ENCODE measurements around the gene PSME2.

The PSME2 gene

DNA sequence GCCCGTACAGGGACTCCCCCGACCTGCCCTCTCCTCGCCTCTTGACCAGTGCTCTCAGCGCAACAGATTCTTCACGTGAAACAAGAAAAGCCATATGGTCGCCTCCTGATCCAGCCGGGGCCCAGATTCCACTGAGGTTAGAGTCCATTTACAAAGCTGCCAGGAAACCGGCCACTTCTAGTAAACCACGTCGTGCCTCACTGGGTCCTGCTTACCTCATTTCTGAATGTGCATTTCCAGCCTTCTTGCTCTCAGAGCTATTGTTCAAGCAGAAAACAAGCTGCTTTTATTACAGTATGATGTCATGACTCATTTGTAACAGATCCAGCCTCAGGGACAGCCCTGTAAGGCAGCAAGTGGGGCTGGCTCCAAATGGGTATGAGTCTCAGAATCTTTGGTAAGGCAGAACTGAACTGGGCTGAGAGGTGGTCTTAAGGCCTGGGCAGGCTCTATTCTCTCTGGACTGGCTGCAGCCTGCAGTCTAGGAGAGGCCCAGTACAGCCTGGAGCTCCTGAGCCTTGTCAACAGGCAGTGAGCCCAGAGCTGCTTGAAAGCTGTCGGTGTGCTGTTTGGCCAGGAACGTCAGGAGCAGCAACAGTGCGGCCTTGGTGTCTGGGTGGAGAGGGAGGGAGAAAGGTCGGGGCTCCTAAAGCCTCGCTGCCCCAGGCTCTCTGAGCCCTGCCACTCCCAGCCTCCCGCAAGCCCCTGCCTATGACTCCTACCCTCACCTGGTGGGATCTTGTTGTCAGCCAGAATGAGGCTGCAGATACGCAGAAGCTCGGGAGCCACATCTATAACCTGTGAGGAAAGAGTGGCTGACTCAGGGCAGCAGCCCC, 33.8 kb upstream of the PSME2 start:
- in situ Hi-C loops (cut with MboI; ENCODE audit: low sequenced_read_pairs), result no loop called here

DNA sequence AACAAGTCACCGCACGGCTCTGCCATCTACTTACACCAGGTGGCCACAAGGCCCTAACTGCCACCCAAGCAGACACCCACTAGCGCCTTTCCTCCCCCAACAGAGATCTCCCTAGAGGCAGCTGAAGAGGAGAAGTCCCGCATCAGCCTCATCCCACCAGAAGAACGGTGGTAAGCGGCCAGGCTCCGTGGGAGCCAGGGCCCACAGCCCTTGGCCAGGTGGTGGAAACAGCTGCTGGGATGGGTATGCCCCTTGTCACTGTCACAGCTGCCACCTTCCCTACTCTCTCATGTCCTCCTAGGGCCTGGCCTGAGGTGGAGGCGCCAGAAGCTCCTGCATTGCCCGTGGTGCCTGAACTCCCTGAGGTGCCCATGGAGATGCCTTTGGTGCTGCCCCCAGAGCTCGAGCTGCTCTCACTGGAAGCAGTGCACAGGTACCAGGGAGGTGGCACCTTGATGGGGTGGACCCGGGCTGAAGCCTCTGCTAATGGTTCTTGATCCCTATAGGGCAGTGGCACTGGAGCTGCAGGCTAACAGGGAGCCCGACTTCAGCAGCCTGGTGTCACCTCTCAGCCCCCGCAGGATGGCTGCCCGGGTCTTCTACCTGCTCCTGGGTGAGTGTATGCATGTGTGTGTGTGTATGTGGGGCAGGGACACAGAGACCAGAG, 33.0 kb upstream of the PSME2 start:
- in situ Hi-C loops (cut with MboI; ENCODE audit: low sequenced_read_pairs), result no loop called here

DNA sequence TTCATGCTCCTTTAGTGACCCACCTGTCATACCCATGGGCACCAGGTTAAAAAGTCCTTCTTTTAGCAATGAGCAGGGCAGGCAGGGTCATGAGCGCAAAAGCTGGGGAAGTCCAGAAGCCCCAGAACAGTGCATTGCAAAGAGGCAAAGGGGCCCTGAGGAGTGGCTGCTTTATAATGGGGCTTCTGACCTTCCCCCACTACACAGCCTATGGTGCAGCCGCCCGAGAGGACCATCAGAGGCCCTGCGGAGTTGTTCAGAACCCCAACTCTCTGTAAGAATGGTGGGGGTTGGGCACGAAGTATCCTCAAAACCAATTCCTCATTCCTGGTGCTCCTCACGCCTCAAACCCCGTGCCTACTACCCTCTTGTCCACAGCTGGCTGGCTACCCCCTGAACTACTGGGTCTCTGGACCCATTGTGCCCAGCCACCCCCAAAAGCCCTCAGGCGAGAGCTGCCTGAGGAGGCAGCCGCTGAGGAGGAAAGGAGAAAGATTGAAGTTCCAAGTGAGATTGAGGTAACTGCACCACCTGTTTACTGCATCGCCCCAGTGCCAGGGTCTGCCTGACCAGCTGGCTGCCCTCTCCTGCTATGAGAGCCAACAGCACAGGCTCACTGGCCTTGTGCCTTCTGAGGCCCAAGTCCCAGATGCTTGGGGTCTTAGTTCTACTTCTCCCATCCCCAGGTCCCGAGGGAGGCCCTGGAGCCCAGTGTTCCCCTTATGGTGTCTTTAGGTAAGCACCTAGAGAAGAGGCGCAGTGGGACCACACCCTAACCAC, 32.2 kb upstream of the PSME2 start:
- in situ Hi-C loops (cut with MboI; ENCODE audit: low sequenced_read_pairs), result no loop called here

DNA sequence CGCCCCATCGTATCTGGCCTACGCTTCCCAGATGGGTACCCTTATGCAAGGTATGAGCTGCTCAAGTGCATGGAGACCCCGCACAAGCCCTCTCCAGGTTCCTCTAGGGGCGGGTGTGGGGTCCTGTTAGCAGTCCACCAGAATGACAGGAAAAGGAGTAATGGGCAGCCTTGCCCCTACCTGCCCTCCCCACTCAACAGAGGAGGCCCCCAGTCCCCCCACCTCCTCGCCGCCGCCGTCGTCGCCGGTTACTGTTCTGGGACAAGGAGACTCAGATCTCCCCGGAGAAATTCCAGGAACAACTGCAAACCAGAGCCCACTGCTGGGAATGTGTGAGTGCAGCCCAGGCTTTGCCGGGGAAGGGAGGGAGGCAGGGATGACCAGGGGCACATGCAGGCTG, 31.5 kb upstream of the PSME2 start:
- in situ Hi-C loops (cut with MboI; ENCODE audit: low sequenced_read_pairs), result no loop called here

DNA sequence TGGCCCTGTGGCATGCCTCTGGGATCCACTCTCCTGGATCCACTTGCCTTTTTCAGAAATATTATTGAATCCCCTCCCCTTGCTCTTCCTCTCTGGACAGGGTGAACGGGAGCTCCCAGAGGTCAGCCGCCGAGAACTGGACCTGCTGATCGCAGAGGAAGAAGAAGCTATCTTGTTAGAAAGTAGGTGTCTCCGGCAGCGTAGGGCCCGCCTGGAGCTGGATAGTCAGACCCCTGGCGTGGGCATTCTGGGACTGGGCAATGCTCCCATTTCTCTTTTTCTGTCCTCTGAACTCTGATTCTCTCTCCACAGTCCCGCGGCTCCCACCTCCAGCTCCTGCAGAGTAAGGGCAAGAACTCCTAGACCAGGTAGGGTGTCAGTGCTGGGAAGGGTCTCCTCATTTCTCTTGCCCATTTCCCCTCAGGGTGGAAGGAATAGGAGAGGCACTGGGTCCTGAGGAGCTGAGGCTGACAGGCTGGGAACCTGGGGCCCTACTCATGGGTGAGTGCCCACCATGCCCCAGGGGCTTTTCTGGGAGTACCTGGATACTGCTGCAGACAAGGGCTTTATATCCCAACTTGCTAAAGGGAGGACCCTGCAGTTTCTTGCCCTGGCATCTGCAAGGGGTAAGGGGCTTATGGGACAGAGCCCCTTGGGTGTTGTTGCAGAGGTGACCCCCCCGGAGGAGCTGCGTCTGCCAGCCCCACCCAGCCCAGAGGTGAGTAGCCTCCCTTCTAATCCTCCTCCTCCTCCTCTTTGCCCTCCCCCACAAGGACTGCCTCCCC, 30.8 kb upstream of the PSME2 start:
- in situ Hi-C loops (cut with MboI; ENCODE audit: low sequenced_read_pairs), result no loop called here

DNA sequence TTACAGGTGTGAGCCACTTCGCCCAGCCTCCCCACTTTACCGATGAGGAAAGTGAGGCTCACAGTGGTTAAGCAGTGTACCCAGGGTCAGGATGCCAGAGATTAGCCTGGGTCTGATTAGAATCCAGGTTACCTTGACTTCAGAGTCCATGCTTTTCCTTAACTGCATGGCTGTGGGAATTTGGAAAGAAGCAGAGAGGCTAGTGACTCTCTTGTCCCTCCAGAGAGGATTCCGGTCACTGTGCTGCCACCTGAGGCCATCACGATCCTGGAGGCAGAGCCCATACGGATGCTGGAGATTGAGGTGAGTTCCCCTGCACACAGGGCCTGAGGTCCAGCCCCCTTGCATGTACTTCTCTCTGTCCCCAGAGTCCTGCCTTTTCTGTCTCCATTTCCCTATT, 30.2 kb upstream of the PSME2 start:
- in situ Hi-C loops (cut with MboI; ENCODE audit: low sequenced_read_pairs), result no loop called here

DNA sequence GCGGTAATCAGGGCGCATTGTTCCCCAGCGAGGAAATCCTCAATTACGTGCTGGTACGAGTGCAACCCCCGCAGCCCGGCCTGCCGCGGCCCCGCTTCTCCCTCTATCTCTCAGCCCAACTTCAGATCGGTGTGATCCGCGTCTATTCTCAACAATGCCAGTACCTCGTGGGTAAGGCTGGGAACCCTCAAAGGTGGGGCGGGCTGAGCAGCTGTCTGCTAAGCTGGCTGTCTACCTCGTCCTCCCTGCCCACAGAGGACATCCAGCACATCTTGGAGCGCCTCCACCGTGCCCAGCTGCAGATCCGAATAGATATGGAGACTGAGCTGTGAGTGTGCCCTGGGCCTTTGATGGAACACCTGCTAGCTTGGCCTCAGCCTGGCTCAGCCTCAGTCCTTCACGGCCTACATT, 26.5 kb upstream of the PSME2 start:
- in situ Hi-C loops (cut with MboI; ENCODE audit: low sequenced_read_pairs), result no loop called here

DNA sequence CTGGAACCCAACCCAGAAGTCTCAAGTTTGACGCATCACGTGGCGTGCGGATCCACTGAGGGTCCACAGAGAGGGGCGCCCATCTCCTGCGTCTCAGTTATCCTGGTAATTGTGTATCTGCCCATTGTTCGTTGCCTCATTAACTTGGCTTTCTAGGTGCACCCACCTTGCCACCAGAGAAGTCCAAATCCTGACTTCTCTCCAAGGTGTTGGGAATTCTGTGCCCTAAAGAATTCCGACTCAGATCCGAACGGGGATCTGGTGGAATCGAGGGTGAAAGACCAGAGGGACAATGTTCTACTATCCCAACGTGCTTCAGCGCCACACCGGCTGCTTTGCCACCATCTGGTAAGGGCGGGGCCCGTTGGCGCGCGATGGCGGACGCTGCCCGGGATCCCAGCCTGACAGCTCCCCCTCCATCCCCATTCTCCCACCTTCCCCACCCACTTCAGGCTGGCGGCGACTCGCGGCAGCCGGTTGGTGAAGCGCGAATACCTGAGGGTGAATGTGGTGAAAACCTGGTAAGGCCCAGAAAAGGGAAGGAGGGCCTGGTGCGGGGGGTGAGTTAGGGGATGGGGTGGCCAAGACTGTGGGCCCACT, 26.0 kb upstream of the PSME2 start:
- in situ Hi-C loops (cut with MboI; ENCODE audit: low sequenced_read_pairs), result no loop called here

DNA sequence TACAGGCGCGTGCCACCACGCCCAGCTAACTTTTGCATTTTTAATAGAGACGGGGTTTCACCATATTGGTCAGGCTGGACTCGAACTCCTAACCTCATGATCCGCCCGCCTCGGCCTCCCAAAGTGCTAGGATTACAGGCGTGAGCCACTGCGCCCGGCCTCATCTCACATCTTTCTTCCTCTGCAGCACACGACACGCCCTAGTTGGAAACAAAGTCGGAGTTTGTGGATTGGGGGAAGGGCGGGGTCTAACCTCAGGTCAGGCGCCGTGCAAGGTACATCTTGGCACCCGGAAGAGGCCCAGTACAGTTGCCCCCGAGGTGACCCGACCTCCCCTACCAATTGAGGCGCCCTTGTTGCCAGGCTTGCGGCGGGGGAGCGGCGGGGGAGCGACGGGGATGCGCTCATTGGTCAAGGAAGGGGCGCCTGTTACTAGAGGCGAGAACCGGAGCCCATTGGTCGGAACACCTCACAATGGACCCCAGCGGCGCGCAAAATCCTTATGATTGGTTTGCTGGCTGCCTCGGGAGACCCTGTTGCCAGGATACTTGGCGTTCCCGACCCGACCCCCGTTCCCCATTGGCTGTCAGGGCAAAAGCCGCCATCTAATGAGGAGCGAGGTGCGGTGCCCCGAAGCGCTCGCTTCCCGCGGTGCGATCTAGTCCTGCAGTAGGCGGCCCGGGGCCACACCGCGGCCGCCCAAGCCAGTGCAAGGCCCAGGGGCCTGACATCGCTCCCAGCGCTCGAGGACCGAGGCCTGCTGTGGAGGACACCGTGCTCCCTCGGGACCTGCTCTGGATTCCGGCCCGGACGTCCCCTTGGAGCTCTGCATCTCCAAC, 25.2 kb upstream of the PSME2 start, which contains the start of gene REC8:
Gene REC8, plus strand, starts transcription at position 659 of the 839 bp plus-strand sequence. CDS start 473 bp downstream, outside the sequence.
- in situ Hi-C loops (cut with MboI; ENCODE audit: low sequenced_read_pairs), result no loop called here

DNA sequence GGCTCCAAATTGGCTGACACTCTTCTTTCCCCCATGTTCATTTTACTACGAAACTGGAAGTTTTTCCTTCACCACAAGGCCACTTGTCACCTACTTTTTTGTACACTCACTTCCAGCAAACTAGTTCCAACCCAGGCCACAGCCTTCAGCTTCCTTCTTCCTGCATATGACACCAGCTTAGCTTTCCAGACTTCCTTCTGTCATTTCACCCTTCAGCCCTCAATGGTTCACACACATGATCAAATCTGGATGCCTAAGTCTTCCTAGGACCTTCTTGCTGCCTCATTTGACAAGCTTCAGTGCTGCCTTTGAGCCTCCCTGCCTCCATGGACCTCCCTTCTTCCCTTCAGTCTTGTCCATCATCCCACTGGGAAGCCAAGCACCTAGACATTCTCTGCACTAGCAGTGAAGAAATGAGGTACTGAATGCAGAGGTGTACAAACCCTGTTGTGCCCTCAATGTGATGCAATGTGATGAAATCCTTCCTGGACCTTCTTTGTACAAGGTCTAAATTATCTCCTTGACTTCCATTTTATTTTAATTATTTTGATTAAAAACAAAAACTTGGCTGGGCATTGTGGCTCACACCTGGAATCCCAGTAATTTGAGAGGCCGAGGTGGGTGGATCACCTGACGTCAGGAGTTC, 21.2 kb upstream of the PSME2 start:
- in situ Hi-C loops (cut with MboI; ENCODE audit: low sequenced_read_pairs), result no loop called here

DNA sequence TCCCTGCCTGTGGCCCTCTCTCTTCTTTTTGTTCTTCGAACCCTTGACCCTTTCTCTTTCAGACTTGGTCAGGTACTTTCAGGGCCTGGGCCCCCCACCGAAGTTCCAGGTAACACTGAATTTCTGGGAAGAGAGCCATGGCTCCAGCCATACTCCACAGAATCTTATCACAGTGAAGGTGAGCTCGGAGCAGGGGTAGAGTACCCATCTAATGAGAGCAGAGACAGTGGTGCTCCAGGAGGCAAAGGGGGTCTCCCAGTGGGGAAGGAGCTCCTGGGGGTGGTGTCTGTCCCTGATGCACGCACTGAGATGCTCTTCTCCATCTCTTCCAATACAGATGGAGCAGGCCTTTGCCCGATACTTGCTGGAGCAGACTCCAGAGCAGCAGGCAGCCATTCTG, 19.4 kb upstream of the PSME2 start:
- in situ Hi-C loops (cut with MboI; ENCODE audit: low sequenced_read_pairs), result no loop called here

DNA sequence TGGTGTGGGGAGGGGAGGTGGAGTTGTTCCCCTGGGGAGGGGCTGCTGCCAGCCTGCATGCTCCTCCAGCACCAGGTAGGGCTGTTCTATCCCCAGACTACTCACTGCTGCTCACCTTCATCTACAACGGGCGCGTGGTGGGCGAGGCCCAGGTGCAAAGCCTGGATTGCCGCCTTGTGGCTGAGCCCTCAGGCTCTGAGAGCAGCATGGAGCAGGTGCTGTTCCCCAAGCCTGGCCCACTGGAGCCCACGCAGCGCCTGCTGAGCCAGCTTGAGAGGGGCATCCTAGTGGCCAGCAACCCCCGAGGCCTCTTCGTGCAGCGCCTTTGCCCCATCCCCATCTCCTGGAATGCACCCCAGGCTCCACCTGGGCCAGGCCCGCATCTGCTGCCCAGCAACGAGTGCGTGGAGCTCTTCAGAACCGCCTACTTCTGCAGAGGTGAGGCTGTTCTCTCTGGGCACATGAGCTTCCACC, 18.1 kb upstream of the PSME2 start:
- in situ Hi-C loops (cut with MboI; ENCODE audit: low sequenced_read_pairs), result no loop called here

DNA sequence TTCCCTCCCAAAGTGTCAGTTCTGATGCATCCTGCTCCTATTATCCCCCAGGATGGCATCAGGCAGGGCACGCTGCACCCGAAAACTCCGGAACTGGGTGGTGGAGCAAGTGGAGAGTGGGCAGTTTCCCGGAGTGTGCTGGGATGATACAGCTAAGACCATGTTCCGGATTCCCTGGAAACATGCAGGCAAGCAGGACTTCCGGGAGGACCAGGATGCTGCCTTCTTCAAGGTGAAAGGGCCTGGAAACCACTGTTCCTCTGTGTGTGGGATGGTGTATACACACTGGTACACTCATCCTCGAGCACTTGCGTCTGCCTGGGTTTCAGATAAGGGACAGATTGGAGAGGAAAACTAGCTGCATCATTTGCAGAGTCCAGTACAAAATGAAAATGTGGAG, 15.7 kb upstream of the PSME2 start:
- in situ Hi-C loops (cut with MboI; ENCODE audit: low sequenced_read_pairs), result no loop called here

DNA sequence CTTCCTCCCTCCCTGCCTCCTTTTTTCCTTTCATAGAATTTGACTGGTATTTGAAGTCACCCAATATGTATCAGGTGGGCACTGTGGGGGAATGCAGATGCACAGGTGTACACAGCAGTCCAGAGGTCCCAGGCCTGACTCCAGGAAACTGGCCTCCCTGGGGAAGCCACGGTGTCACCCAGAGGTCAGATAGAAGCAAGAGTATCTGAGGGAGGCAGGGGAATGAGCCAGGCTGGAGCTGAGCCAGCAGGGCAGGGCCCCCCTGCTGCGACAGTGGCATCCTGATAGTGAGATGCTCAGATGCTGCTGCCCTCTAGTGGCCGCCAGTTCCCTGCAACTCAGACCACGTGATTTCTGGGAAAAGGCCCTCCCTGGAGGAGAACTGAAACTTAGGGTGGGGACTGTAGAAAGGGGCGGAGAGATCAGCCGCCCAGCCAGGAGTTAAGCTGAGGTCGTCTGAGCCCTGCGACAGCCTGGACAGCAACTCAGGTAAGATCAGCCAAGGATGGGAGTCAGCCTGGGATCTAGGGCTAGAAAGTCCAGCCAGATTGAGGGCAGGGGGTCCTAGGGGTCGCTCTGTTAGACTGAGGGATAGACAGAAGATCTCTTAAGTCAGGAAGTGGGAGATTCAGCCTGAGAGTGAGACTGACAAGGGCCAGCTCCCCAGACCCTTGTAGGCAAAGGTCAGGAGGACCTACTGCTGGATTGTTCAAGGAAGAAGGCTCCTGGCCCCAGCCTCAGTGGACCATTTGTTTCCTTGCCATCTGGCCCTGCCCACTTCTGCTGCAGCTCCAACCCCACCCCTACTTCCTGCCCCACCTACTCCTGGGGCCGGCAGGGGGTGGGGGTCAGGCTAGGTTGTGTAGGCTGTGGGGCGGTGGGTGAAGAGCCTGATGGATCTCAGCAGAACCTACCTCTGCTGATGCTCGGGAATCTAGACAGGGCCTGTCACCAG, 14.7 kb upstream of the PSME2 start, which contains the start of gene IRF9:
Gene IRF9, plus strand, starts transcription at position 416 of the 955 bp plus-strand sequence. CDS start 880 bp downstream, outside the sequence.
- in situ Hi-C loops (cut with MboI; ENCODE audit: low sequenced_read_pairs), result no loop called here

DNA sequence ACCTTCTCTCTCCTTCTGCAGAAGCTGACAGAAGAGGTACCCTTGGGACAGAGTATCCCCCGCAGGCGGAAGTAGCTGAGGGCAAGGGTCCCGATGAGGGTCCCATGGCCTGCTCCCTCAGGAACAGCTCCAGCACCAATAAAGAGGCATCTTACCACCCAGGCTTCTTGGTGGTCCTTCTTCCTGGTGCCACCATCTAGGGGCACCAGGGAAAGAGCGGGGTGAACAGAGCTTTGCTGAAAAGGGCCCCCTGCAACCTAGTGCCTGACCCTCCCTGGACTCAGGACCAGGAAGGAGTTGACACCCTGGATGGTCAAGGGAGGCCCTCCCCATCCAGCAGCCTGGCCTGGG, 14.1 kb upstream of the PSME2 start:
- in situ Hi-C loops (cut with MboI; ENCODE audit: low sequenced_read_pairs), result no loop called here

DNA sequence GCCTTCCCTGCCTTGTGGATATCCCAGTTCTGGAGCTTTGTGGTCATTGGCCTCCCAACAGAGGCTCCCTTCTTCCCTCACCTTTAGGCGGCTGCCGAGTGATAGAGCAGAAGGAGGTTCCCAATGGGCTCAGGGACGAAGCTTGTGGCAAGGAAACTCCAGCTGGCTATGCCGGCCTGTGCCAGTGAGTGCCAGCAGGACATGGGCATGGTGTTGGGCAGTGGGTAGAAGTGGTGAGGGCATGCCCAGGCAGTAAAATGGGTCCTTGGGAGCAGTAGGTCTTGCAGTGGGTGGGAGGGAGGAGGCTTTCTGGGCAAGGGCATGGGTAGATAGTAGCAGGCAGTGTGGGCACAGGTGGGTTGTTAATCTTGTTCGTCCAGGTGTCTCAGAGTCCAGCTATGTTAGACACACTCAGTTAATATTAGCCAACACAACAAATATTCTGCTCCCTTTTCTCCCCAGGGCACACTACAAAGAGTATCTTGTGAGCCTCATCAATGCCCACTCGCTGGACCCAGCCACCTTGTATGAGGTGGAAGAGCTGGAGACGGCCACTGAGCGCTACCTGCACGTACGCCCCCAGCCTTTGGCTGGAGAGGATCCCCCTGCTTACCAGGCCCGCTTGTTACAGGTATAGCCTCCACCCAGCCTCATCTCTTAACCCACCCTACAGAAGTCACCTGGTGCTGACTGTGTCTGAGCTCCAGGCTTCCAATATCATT, 13.5 kb upstream of the PSME2 start:
- in situ Hi-C loops (cut with MboI; ENCODE audit: low sequenced_read_pairs), result no loop called here

DNA sequence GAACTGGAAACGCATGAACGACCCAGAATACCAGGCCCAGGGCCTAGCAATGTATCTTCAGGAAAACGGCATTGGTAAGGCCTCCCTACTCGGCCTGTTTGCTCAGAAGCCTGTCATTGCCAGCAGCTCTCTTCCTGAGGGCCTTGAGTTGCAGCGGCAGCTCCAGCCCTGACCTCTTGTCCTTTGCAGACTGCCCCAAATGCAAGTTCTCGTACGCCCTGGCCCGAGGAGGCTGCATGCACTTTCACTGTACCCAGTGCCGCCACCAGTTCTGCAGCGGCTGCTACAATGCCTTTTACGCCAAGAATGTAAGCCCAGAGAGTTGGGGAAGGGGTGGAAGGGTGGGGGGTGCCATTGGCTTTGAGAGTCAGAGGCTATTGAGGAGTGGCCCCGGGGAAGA, 10.9 kb upstream of the PSME2 start:
- in situ Hi-C loops (cut with MboI; ENCODE audit: low sequenced_read_pairs), result no loop called here
